ENCODE results near the gene STK11IP. TPM values are rescaled to one million over a fixed set of nuclear protein-coding genes. Genes with fewer than 3 reads are reported as not detected.

The STK11IP gene
- total and polyA plus RNA-seq, 9 of the 15 experiments (the other 6 are each of a cell fraction or from before 2014, with no cell fraction given), result 0.52 to 21.7 (median 5.6) TPM

GRCh38 chr2:219615036-219615435, 17.4 kb downstream of the STK11IP start:
- Histone ChIP-seq H3K9me3 (replicated peaks; ENCODE audit: control insufficient read depth, insufficient read depth, low read depth, low read length) (no peaks in the 10 kb centered on the region), H3K9me1 (ENCODE audit: control insufficient read depth, insufficient read depth, low read length) (no peaks in the 10 kb centered on the region), H4K20me1 (replicated peaks; ENCODE audit: control insufficient read depth, insufficient read depth, low read length) (no peaks in the 10 kb centered on the region; the same call in 1 of the 2 replicates), H3K27me3 (ENCODE audit: control insufficient read depth in 2 of 2, insufficient read depth in 2 of 2, low read length in 2 of 2) (no peaks in the 10 kb centered on the region), H2AFZ (ENCODE audit: low read depth, low read length) (no peak overlapping the region), H3K27ac (ENCODE audit: extremely low read depth, low read depth, low read length) (no peak overlapping the region), H3K9ac (ENCODE audit: insufficient read depth in 1 of 2, low read depth in 2 of 2, low read length in 2 of 2) (no peak overlapping the region), H3K4me3 (no peak overlapping the region), H3K79me2 (ENCODE audit: control insufficient read depth, insufficient read depth, low read length) (no peaks in the 10 kb centered on the region), H3K4me2 (ENCODE audit: insufficient read depth, low read length) (no peak overlapping the region), H3K36me3 (ENCODE audit: control insufficient read depth, insufficient read depth, low read length) (no peaks in the 10 kb centered on the region), H3K4me1 (replicated peaks in 1 of 2; ENCODE audit: control insufficient read depth in 2 of 2, insufficient read depth in 2 of 2, low read length in 2 of 2) (peaks cover 0 to 11% of the 10 kb centered on the region in 2 experiments; a peak in 2 of 5 replicates)
- no peak for FAIRE-seq
- ChIA-PET POLR2A (interaction anchor here (1.0 to 1.3 kb wide), 2 partner anchors 9 to 17 kb away, joined by 3 to 5 read pairs; partner anchors contain the start of gene STK11IP), CTCF (ENCODE audit: low intra/inter-chr PET ratio) (no interaction called here)
- intact Hi-C loops (cut with micrococcal nuclease) (no loop called here), in situ Hi-C loops (cut with MboI) (no loop called here)
- no peak for ATAC-seq
- TF ChIP-seq MCM3 (IDR thresholded peaks at IDR 0.05), result no peak
- no peak for TF ChIP-seq L3MBTL2 (IDR thresholded peaks at IDR 0.05)
- no peak for TF ChIP-seq ASH1L (IDR thresholded peaks at IDR 0.05; ENCODE audit: borderline replicate concordance, low read depth, partially characterized antibody)
- no peak for TF ChIP-seq STAT5B (CRISPR knock-in tag; IDR thresholded peaks at IDR 0.05)
- no peak for TF ChIP-seq ZNF764 (CRISPR knock-in tag; IDR thresholded peaks at IDR 0.05; ENCODE audit: low read depth)
- no peak for TF ChIP-seq CHD2 (IDR thresholded peaks at IDR 0.05; ENCODE audit: low read depth, low read length)
- no peak for TF ChIP-seq MYC (IDR thresholded peaks at IDR 0.05; ENCODE audit: low read depth, low read length)
- TF ChIP-seq MYC (CRISPR knock-in tag; IDR thresholded peaks at IDR 0.05; ENCODE audit: borderline replicate concordance, low read depth), result no peak
- TF ChIP-seq CBX8 (IDR thresholded peaks at IDR 0.05; ENCODE audit: borderline replicate concordance, extremely low read depth, low read depth, low read length, poor library complexity, severe bottlenecking), result no peak
- TF ChIP-seq RBM22 (IDR thresholded peaks at IDR 0.05; ENCODE audit: low read depth, low read length, poor library complexity, severe bottlenecking), result no peak
- no peak for TF ChIP-seq ARNT (IDR thresholded peaks at IDR 0.05)
- no peak for TF ChIP-seq ATF1 (CRISPR knock-in tag; IDR thresholded peaks at IDR 0.05)
- no peak for TF ChIP-seq ATF1 (tag; IDR thresholded peaks at IDR 0.05)
- TF ChIP-seq SNRNP70 (optimal IDR thresholded peaks at IDR 0.05; ENCODE audit: low read depth, low read length), result no peak
- TF ChIP-seq CTCFL (IDR thresholded peaks at IDR 0.05; ENCODE audit: borderline replicate concordance, insufficient read depth, low read depth, low read length, poor library complexity, severe bottlenecking), result no peak
- TF ChIP-seq RFX7 (CRISPR knock-in tag; IDR thresholded peaks at IDR 0.05), result no peak
- no peak for TF ChIP-seq HSF4 (CRISPR knock-in tag; IDR thresholded peaks at IDR 0.05; ENCODE audit: borderline replicate concordance)
- WGBS (ENCODE audit: insufficient coverage, low coverage, missing lambda C conversion rate), result 94% methylated on average over 6 of the region's 11 CpGs
- no TSS peak for BruUV-seq (replicated peaks)
- no peak for DNase-seq (ENCODE audit: extremely low read depth in 1 of 4, low spot score in 3 of 4)

Measured in K562 (cell line).